ENCODE measurements around the gene SPTAN1. TPM values are rescaled to one million over a fixed set of nuclear protein-coding genes. Genes with fewer than 3 reads are reported as not detected.
"Not testable (repeated sequence)": the region's sequence is repeated elsewhere in the genome, so short reads cannot be mapped to it uniquely, and the experiment has no call there.

The SPTAN1 gene
- total RNA-seq, 2 experiments from 2014 or later, result 338 to 383 TPM

- CTCF ChIA-PET, result interaction anchor here (0.8 kb wide), 1 partner anchor 8 kb away, joined by 3 read pairs; no protein-coding TSS in a partner anchor
- H3K27me3 Mint-ChIP-seq, DNase-seq, POLR2A ChIA-PET, H3K4me3 Mint-ChIP-seq, H3K9me3 Mint-ChIP-seq: not testable (repeated sequence)
- Mint-ChIP-seq H3K4me1 (peaks cover 24% of the 10 kb centered on the region), H3K27ac (peak overlapping the region; percentile 82), H3K36me3 (ENCODE audit: low read depth) (peaks cover 73% of the 10 kb centered on the region)
Observed at GRCh38 chr9:128586934-128587333, 34.5 kb downstream of the SPTAN1 start.

- no peaks in the 10 kb centered on the region for H3K9me3 Mint-ChIP-seq
Observed at GRCh38 chr9:128587453-128587852, 35.1 kb downstream of the SPTAN1 start.

GRCh38 chr9:128588581-128589233 is 36.3 kb downstream of the SPTAN1 start:
- POLR2A ChIA-PET, result no interaction called here
- Mint-ChIP-seq H3K27ac (peak overlapping the region; percentile 84), H3K4me1 (peaks cover 24% of the 10 kb centered on the region), H3K27me3 (no peaks in the 10 kb centered on the region), H3K4me3 (no peak overlapping the region), H3K9me3 (no peaks in the 10 kb centered on the region), H3K36me3 (ENCODE audit: low read depth) (peaks cover 72% of the 10 kb centered on the region)
- DNase-seq, result no peak
- CTCF ChIA-PET, result interaction anchor here (0.7 to 1.2 kb wide), 3 partner anchors 8 to 28 kb away, joined by 3 to 4 read pairs (median 3); no protein-coding TSS in a partner anchor

More at GRCh38 chr9:128587453-128587852, 35.1 kb downstream of the SPTAN1 start:
- H3K27ac Mint-ChIP-seq, result peak overlapping the region; percentile 82
- CTCF ChIA-PET, result interaction anchor here (0.8 kb wide), 1 partner anchor 8 kb away, joined by 3 read pairs; no protein-coding TSS in a partner anchor
- peaks cover 24% of the 10 kb centered on the region for H3K4me1 Mint-ChIP-seq
- DNase-seq, result peak; percentile 82
- no peaks in the 10 kb centered on the region for H3K27me3 Mint-ChIP-seq
- H3K4me3 Mint-ChIP-seq, result peak overlapping the region; percentile 22
- POLR2A ChIA-PET, result no interaction called here
- peaks cover 71% of the 10 kb centered on the region for H3K36me3 Mint-ChIP-seq (ENCODE audit: low read depth)

- CTCF ChIA-PET, result interaction anchor here (1.5 kb wide), 1 partner anchor 17 kb away, joined by 4 read pairs; no protein-coding TSS in a partner anchor
- H3K4me1 Mint-ChIP-seq, result peaks cover 7% of the 10 kb centered on the region
- no peak overlapping the region for H3K4me3 Mint-ChIP-seq
- POLR2A ChIA-PET, result no interaction called here
- no peak overlapping the region for H3K27ac Mint-ChIP-seq
- no peak for DNase-seq
- H3K9me3 Mint-ChIP-seq, result no peaks in the 10 kb centered on the region
- no peaks in the 10 kb centered on the region for H3K27me3 Mint-ChIP-seq
- H3K36me3 Mint-ChIP-seq (ENCODE audit: low read depth), result peaks cover 50% of the 10 kb centered on the region
Observed at GRCh38 chr9:128593039-128593438, 40.7 kb downstream of the SPTAN1 start.

GRCh38 chr9:128593856-128594255 is 41.5 kb downstream of the SPTAN1 start:
- Mint-ChIP-seq H3K27ac (no peak overlapping the region), H3K4me3 (no peak overlapping the region), H3K4me1 (peaks cover 2% of the 10 kb centered on the region), H3K36me3 (ENCODE audit: low read depth) (peaks cover 49% of the 10 kb centered on the region), H3K9me3 (no peaks in the 10 kb centered on the region), H3K27me3 (no peaks in the 10 kb centered on the region)
- ChIA-PET CTCF (interaction anchor here (1.5 kb wide), 1 partner anchor 18 kb away, joined by 4 read pairs; no protein-coding TSS in a partner anchor), POLR2A (no interaction called here)
- DNase-seq, result no peak

GRCh38 chr9:128595471-128595870 is 43.1 kb downstream of the SPTAN1 start:
- CTCF ChIA-PET, result interaction anchor here (1.5 kb wide), 1 partner anchor 8 kb away, joined by 3 read pairs; no protein-coding TSS in a partner anchor
- DNase-seq, result no peak
- Mint-ChIP-seq H3K36me3 (ENCODE audit: low read depth) (peaks cover 58% of the 10 kb centered on the region), H3K4me1 (no peaks in the 10 kb centered on the region), H3K4me3 (no peak overlapping the region), H3K9me3 (no peaks in the 10 kb centered on the region), H3K27ac (no peak overlapping the region), H3K27me3 (no peaks in the 10 kb centered on the region)
- POLR2A ChIA-PET, result no interaction called here

- CTCF ChIA-PET, result interaction anchor here (0.6 to 0.7 kb wide), 2 partner anchors 9 to 713 kb away, joined by 3 to 5 read pairs; no protein-coding TSS in a partner anchor
- H3K4me1 Mint-ChIP-seq, result no peaks in the 10 kb centered on the region
- H3K27me3 Mint-ChIP-seq, result no peaks in the 10 kb centered on the region
- no peak overlapping the region for H3K4me3 Mint-ChIP-seq
- H3K27ac Mint-ChIP-seq, result no peak overlapping the region
- no peaks in the 10 kb centered on the region for H3K9me3 Mint-ChIP-seq
- no peak for DNase-seq
- POLR2A ChIA-PET, result no interaction called here
- peaks cover 59% of the 10 kb centered on the region for H3K36me3 Mint-ChIP-seq (ENCODE audit: low read depth)
Observed at GRCh38 chr9:128600099-128600498, 47.7 kb downstream of the SPTAN1 start.

GRCh38 chr9:128603697-128604096 is 51.3 kb downstream of the SPTAN1 start:
- CTCF ChIA-PET, result interaction anchor here (0.8 to 1.8 kb wide), 4 partner anchors 8 to 25 kb away, joined by 3 to 5 read pairs (median 4); no protein-coding TSS in a partner anchor
- no peaks in the 10 kb centered on the region for H3K9me3 Mint-ChIP-seq
- no peaks in the 10 kb centered on the region for H3K4me1 Mint-ChIP-seq
- POLR2A ChIA-PET, result interaction anchor here (0.6 kb wide), 1 partner anchor 12 kb away, joined by 4 read pairs; no protein-coding TSS in a partner anchor
- H3K27me3 Mint-ChIP-seq, result no peaks in the 10 kb centered on the region
- no peak overlapping the region for H3K4me3 Mint-ChIP-seq
- peaks cover 64% of the 10 kb centered on the region for H3K36me3 Mint-ChIP-seq (ENCODE audit: low read depth)
- no peak overlapping the region for H3K27ac Mint-ChIP-seq
- no peak for DNase-seq

- ChIA-PET POLR2A (no interaction called here), CTCF (interaction anchor here (0.6 to 1.9 kb wide), 6 partner anchors 9 to 94 kb away, joined by 3 to 5 read pairs (median 3); partner anchors contain the start of gene PKN3)
- H3K36me3 Mint-ChIP-seq (ENCODE audit: low read depth), result peaks cover 70% of the 10 kb centered on the region
Observed at GRCh38 chr9:128607642-128608350, 55.4 kb downstream of the SPTAN1 start.

GRCh38 chr9:128610897-128611296 is 58.5 kb downstream of the SPTAN1 start:
- no peak overlapping the region for H3K4me3 Mint-ChIP-seq
- H3K4me1 Mint-ChIP-seq, result no peaks in the 10 kb centered on the region
- no peaks in the 10 kb centered on the region for H3K27me3 Mint-ChIP-seq
- ChIA-PET CTCF (interaction anchor here (1.1 to 1.9 kb wide), 3 partner anchors 12 to 111 kb away, joined by 3 to 5 read pairs (median 3); no protein-coding TSS in a partner anchor), POLR2A (no interaction called here)
- peaks cover 71% of the 10 kb centered on the region for H3K36me3 Mint-ChIP-seq (ENCODE audit: low read depth)
- no peaks in the 10 kb centered on the region for H3K9me3 Mint-ChIP-seq
- no peak overlapping the region for H3K27ac Mint-ChIP-seq
- no peak for DNase-seq

More at GRCh38 chr9:128607642-128608350, 55.4 kb downstream of the SPTAN1 start:
- Mint-ChIP-seq H3K4me3 (no peak overlapping the region), H3K27me3 (no peaks in the 10 kb centered on the region), H3K27ac (no peak overlapping the region), H3K4me1 (no peaks in the 10 kb centered on the region), H3K9me3 (no peaks in the 10 kb centered on the region)
- DNase-seq, result no peak

- ChIA-PET CTCF (interaction anchor here (1.0 to 1.9 kb wide), 3 partner anchors 9 to 53 kb away, joined by 3 to 5 read pairs (median 3); no protein-coding TSS in a partner anchor), POLR2A (no interaction called here)
- no peak for DNase-seq
- Mint-ChIP-seq H3K27ac (no peak overlapping the region), H3K4me3 (no peak overlapping the region), H3K27me3 (no peaks in the 10 kb centered on the region), H3K9me3 (no peaks in the 10 kb centered on the region), H3K4me1 (no peaks in the 10 kb centered on the region), H3K36me3 (ENCODE audit: low read depth) (peaks cover 73% of the 10 kb centered on the region)
Observed at GRCh38 chr9:128611600-128612394, 59.4 kb downstream of the SPTAN1 start.

- CTCF ChIA-PET, result interaction anchor here (0.6 kb wide), 1 partner anchor 238 kb away, joined by 3 read pairs; no protein-coding TSS in a partner anchor
Observed at GRCh38 chr9:128614728-128615127, 62.3 kb downstream of the SPTAN1 start.

More at GRCh38 chr9:128614728-128615127, 62.3 kb downstream of the SPTAN1 start:
- no peaks in the 10 kb centered on the region for H3K27me3 Mint-ChIP-seq
- H3K4me1 Mint-ChIP-seq, result no peaks in the 10 kb centered on the region
- no peak for DNase-seq
- H3K9me3 Mint-ChIP-seq, result no peaks in the 10 kb centered on the region
- H3K4me3 Mint-ChIP-seq, result no peak overlapping the region
- POLR2A ChIA-PET, result no interaction called here
- no peak overlapping the region for H3K27ac Mint-ChIP-seq
- H3K36me3 Mint-ChIP-seq (ENCODE audit: low read depth), result peaks cover 65% of the 10 kb centered on the region

Measured in activated CD4-positive, alpha-beta T cell treated with anti-CD3 and anti-CD28 coated beads, Interleukin-2, amount 10 ng/mL, durations not matched to agents 7 days and 5 days (primary cell).